CD14-positive monocyte (primary cell): ENCODE measurements around the gene PRDM10. TPM values are rescaled to one million over a fixed set of nuclear protein-coding genes. Genes with fewer than 3 reads are reported as not detected.

Source experiments
- DNase-seq, 3 donors: peaks; one replicate each; pipeline ENCODE4 v3.0.0-alpha.2; 2011 to 2022
- H2AFZ ChIP-seq: 2 replicates; pipeline ENCODE4 v1.6.0; 2012; ENCODE audit warnings: mild to moderate bottlenecking, low read depth, low read length, inconsistent platforms; ENCODE audit not compliant: insufficient read depth, poor library complexity, severe bottlenecking
- H3K27ac ChIP-seq, 2 donors: 1 replicate in 1 of 2; 2 replicates in 1 of 2; pipeline ENCODE4 v1.5.1; 2012 to 2013; ENCODE audit warnings: low read length in 2 of 2, control low read depth in 1 of 2, inconsistent platforms in 1 of 2, low read depth in 1 of 2, mild to moderate bottlenecking in 1 of 2
- H3K27me3 ChIP-seq, 2 donors: one replicate each; pipeline versions ENCODE4 v1.6.0 to v1.6.1; 2011 to 2013; ENCODE audit warnings: low read length in 2 of 2; ENCODE audit not compliant: control insufficient read depth in 2 of 2, insufficient read depth in 2 of 2
- H3K36me3 ChIP-seq, 2 donors: replicated peaks in 1 of 2; 1 replicate in 1 of 2; 2 replicates in 1 of 2; pipeline versions ENCODE4 v1.5.1 to v1.6.1; 2012 to 2013; ENCODE audit warnings: low read length in 2 of 2, control low read depth in 1 of 2, inconsistent platforms in 1 of 2, mild to moderate bottlenecking in 1 of 2; ENCODE audit not compliant: insufficient read depth in 2 of 2, control insufficient read depth in 1 of 2
- H3K4me1 ChIP-seq, 2 donors: 1 replicate in 1 of 2; 2 replicates in 1 of 2; pipeline versions ENCODE4 v1.5.1 to v1.6.1; 2012 to 2013; ENCODE audit warnings: low read length in 2 of 2, control low read depth in 1 of 2, inconsistent platforms in 1 of 2, mild to moderate bottlenecking in 1 of 2, moderate library complexity in 1 of 2; ENCODE audit not compliant: insufficient read depth in 2 of 2, control insufficient read depth in 1 of 2
- H3K4me2 ChIP-seq: replicated peaks from 2 replicates; pipeline ENCODE3; 2012; ENCODE audit warnings: low read length, moderate library complexity, mild to moderate bottlenecking; ENCODE audit not compliant: poor library complexity, severe bottlenecking; ENCODE audit errors: extremely low read depth
- H3K4me3 ChIP-seq, 3 experiments: fragments of 200-600 bp in 1 of 3; sonication (generic) in 1 of 3; replicated peaks in 1 of 3; 1 replicate in 2 of 3; 2 replicates in 1 of 3; pipeline ENCODE4 v1.5.1; 2011 to 2013; ENCODE audit warnings: low read length in 3 of 3, mild to moderate bottlenecking in 3 of 3, control low read depth in 2 of 3, low read depth in 2 of 3, inconsistent platforms in 1 of 3, moderate library complexity in 1 of 3
- H3K79me2 ChIP-seq: 2 replicates; pipeline ENCODE4 v1.6.0; 2012; ENCODE audit warnings: mild to moderate bottlenecking, control low read depth, inconsistent platforms, low read length, moderate library complexity; ENCODE audit not compliant: insufficient read depth
- H3K9ac ChIP-seq: 2 replicates; pipeline ENCODE4 v1.6.0; 2017; ENCODE audit warnings: low read length, mild to moderate bottlenecking; ENCODE audit not compliant: insufficient read depth, poor library complexity, severe bottlenecking
- H3K9me3 ChIP-seq, 2 donors: replicated peaks in 1 of 2; 1 replicate in 1 of 2; 2 replicates in 1 of 2; pipeline versions ENCODE4 v1.5.1 to v1.6.1; 2012 to 2013; ENCODE audit warnings: low read length in 2 of 2, control low read depth in 1 of 2; ENCODE audit not compliant: control insufficient read depth in 1 of 2, insufficient read depth in 1 of 2
- H4K20me1 ChIP-seq: 2 replicates; pipeline ENCODE4 v1.6.0; 2012; ENCODE audit warnings: mild to moderate bottlenecking, low read length, control low read depth, moderate library complexity; ENCODE audit not compliant: insufficient read depth
- H3K27ac Mint-ChIP-seq, 7 donors: one replicate each; pipeline ENCODE4 v1.8.0; 2020; ENCODE audit warnings: mild to moderate bottlenecking in 7 of 7, mixed read lengths in 7 of 7, moderate library complexity in 6 of 7, inconsistent platforms in 2 of 7
- H3K27me3 Mint-ChIP-seq, 3 donors: one replicate each; pipeline ENCODE4 v1.8.0; 2021 to 2022; ENCODE audit warnings: low read depth in 3 of 3, mild to moderate bottlenecking in 3 of 3, mixed read lengths in 3 of 3, moderate library complexity in 3 of 3, inconsistent platforms in 1 of 3
- H3K36me3 Mint-ChIP-seq, 2 donors: one replicate each; pipeline ENCODE4 v1.8.0; 2020; ENCODE audit warnings: mixed read lengths in 2 of 2, inconsistent platforms in 1 of 2, mild to moderate bottlenecking in 1 of 2
- H3K4me1 Mint-ChIP-seq: one replicate; pipeline ENCODE4 v1.8.0; 2020; ENCODE audit warnings: mild to moderate bottlenecking, mixed read lengths
- H3K4me3 Mint-ChIP-seq, 2 donors: one replicate each; pipeline ENCODE4 v1.8.0; 2020; ENCODE audit warnings: mild to moderate bottlenecking in 2 of 2, mixed read lengths in 2 of 2, moderate library complexity in 1 of 2
- H3K9me3 Mint-ChIP-seq, 7 donors: one replicate each; pipeline ENCODE4 v1.8.0; 2020 to 2022; ENCODE audit warnings: mixed read lengths in 7 of 7, mild to moderate bottlenecking in 6 of 7, moderate library complexity in 6 of 7, inconsistent platforms in 2 of 7
- CTCF ChIP-seq: fragments of 200-600 bp; IDR thresholded peaks from one replicate; pipeline ENCODE4 v1.8.0; 2022; ENCODE audit warnings: antibody characterized with exemption, mild to moderate bottlenecking
- WGBS: methylation state at CpG from one replicate; pipeline ENCODE4 v1.1.5; 2013; ENCODE audit warnings: missing lambda C conversion rate; ENCODE audit not compliant: insufficient coverage; 5-methylcytosine and 5-hydroxymethylcytosine counted together
- intact Hi-C, 2 donors: fragments of 100-400 bp; cut with micrococcal nuclease; formaldehyde crosslinking; loops; one replicate each; pipeline versions ENCODE4 v1.15.0 to v1.15.1; 2023
- polyA plus RNA-seq, 3 donors: library from polyadenylated mRNA; depleted of rRNA in 1 of 3; unstranded in 2 of 3; stranded (reverse) in 1 of 3; fragments of 300-500 nt in 2 of 3; fragments of >200 nt in 1 of 3; fragmentation: Illumina TruSeq in 2 of 3; gene quantifications; 1 replicate in 2 of 3; 2 replicates in 1 of 3; pipeline ENCODE4 v1.2.3, GENCODE V29; 2012 to 2021

Gene PRDM10
- polyA plus RNA-seq, 3 donors, result 0.64 to 5.6 (median 1.1) TPM

GRCh38 chr11:130025371-130025770 is 22.7 kb upstream of the PRDM10 start:
- Mint-ChIP-seq H3K27ac (no peak overlapping the region), H3K36me3 (no peaks in the 10 kb centered on the region), H3K4me1 (peaks cover 6% of the 10 kb centered on the region), H3K4me3 (no peak overlapping the region), H3K27me3 (peaks cover 0 to 5% (median 2%) of the 10 kb centered on the region in 3 donors), H3K9me3 (peaks cover 0 to 8% (median 3%) of the 10 kb centered on the region in 7 donors)
- Histone ChIP-seq H3K4me3 (no peak overlapping the region), H3K9ac (no peak overlapping the region), H3K79me2 (no peaks in the 10 kb centered on the region), H4K20me1 (no peaks in the 10 kb centered on the region), H2AFZ (no peak overlapping the region), H3K27me3 (no peaks in the 10 kb centered on the region), H3K27ac (no peak overlapping the region), H3K4me2 (no peak overlapping the region), H3K4me1 (peaks cover 3 to 9% of the 10 kb centered on the region in 2 donors), H3K9me3 (peaks cover 0 to 5% of the 10 kb centered on the region in 2 donors), H3K36me3 (no peaks in the 10 kb centered on the region)
- intact Hi-C loops, result no loop called here
- no peak for DNase-seq
- WGBS, result no CpG with 5 or more reads among the region's 1 CpG
- TF ChIP-seq CTCF, result no peak

GRCh38 chr11:130024361-130024760 is 21.7 kb upstream of the PRDM10 start:
- no peak overlapping the region for H2AFZ ChIP-seq
- H3K36me3 ChIP-seq, result no peaks in the 10 kb centered on the region
- Mint-ChIP-seq H3K27ac (no peak overlapping the region), H3K9me3 (peaks cover 0 to 8% (median 3%) of the 10 kb centered on the region in 7 donors), H3K36me3 (no peaks in the 10 kb centered on the region), H3K4me1 (peaks cover 5% of the 10 kb centered on the region), H3K27me3 (peaks cover 0 to 5% (median 0%) of the 10 kb centered on the region in 3 donors), H3K4me3 (no peak overlapping the region)
- H3K4me1 ChIP-seq, result peaks cover 3 to 7% of the 10 kb centered on the region in 2 donors
- no peak overlapping the region for H3K9ac ChIP-seq
- no peak for DNase-seq
- H3K79me2 ChIP-seq, result no peaks in the 10 kb centered on the region
- no peaks in the 10 kb centered on the region for H4K20me1 ChIP-seq
- H3K27me3 ChIP-seq, result no peaks in the 10 kb centered on the region
- H3K27ac ChIP-seq, result no peak overlapping the region
- no peak for TF ChIP-seq CTCF
- H3K9me3 ChIP-seq, result peaks cover 0 to 5% of the 10 kb centered on the region in 2 donors
- intact Hi-C loops, result no loop called here
- WGBS, result no CpG with 5 or more reads among the region's 1 CpG
- no peak overlapping the region for H3K4me2 ChIP-seq
- H3K4me3 ChIP-seq, result no peak overlapping the region
